Activated naive CD4-positive, alpha-beta T cell treated with anti-CD3 and anti-CD28 coated beads, Interleukin-2, amount 50 U/mL, for 72 hours (primary cell): Measurements from ENCODE around the gene POU2F3. TPM values are rescaled to one million over a fixed set of nuclear protein-coding genes. Genes with fewer than 3 reads are reported as not detected.
A peak's percentile ranks its signal among the peaks of the same experiment; 100 is the strongest.

Experiments
- ATAC-seq, 2 donors: fragments of 150-1000 bp; cut with Tn5 transposase; 2 replicates each; pipeline ENCODE4 v1.10.0; 2021; ENCODE audit warnings: mild to moderate bottlenecking in 2 of 2, moderate library complexity in 2 of 2
- DNase-seq, 2 donors: peaks; one replicate each; pipeline ENCODE4 v3.0.0; 2021 to 2022; ENCODE audit warnings: low spot score in 2 of 2
- H3K27ac Mint-ChIP-seq, 2 donors: one replicate each; pipeline ENCODE4 v1.8.0; 2022; ENCODE audit warnings: mild to moderate bottlenecking in 2 of 2, mixed read lengths in 2 of 2
- H3K36me3 Mint-ChIP-seq, 2 donors: one replicate each; pipeline ENCODE4 v1.8.0; 2022; ENCODE audit warnings: mixed read lengths in 2 of 2
- H3K9me3 Mint-ChIP-seq, 2 donors: one replicate each; pipeline ENCODE4 v1.8.0; 2022; ENCODE audit warnings: mixed read lengths in 2 of 2
- total RNA-seq, 2 donors: library from RNA; stranded (reverse); gene quantifications; one replicate each; pipeline ENCODE4 v1.2.3, GENCODE V29; 2022

POU2F3 gene
- total RNA-seq, 2 donors from 2014 or later = not detected

DNA sequence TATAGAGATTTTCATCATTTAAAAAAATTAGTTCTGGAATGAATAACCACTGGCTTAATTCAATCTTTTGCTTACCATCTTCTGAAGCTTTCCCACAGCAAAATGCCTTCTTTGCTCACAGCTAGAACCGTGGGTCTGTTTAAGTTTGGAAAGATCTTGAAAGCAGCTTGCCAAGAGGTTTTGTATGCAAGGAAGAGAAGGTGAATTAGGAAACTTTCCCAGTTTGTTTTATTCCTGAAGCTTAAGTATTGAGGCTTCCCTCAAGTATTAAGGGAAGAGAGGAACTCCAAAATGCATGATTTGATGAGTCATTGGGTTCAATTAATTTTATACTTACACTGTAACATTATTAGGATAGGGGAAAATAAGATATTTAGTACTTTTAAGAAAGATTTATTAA is 94.4 kb downstream of the POU2F3 start:
- no peak for ATAC-seq
- peaks cover 6 to 8% of the 10 kb centered on the region in 2 donors for H3K36me3 Mint-ChIP-seq
- H3K9me3 Mint-ChIP-seq = no peaks in the 10 kb centered on the region
- DNase-seq = no peak
- H3K27ac Mint-ChIP-seq = no peak overlapping the region

DNA sequence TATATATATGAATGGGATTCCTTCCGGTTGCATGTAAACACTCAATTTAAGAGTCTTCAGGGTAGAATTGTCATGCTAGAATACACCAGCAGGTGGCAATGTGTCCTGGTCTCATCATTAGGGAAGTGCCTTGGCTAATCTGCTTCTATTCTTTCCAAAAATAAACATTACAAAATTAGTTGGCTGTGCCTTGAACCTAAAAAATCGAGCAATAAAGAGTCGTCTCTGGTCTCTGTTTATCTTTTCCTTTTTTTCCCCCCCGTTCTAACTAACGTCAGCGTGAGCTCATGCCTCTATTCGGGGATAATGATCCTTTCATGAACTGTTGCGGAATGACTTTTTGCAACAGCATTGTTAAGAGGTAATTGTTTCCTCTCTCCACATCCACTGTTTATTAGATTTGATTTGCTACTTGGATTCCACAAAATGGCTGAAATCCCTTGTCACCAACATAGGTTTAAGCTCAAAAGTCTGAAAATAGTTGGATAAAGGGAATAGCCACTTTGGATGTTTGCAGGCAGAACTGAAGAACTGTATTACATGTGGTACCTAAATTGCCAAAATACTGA is 95.0 kb downstream of the POU2F3 start:
- no peak for ATAC-seq
- Mint-ChIP-seq H3K36me3 (peaks cover 6 to 8% of the 10 kb centered on the region in 2 donors), H3K27ac (peak overlapping the region in 1 of 2 donors; percentile 3), H3K9me3 (no peaks in the 10 kb centered on the region)
- DNase-seq = peak in 1 of 2 donors; percentile 70

DNA sequence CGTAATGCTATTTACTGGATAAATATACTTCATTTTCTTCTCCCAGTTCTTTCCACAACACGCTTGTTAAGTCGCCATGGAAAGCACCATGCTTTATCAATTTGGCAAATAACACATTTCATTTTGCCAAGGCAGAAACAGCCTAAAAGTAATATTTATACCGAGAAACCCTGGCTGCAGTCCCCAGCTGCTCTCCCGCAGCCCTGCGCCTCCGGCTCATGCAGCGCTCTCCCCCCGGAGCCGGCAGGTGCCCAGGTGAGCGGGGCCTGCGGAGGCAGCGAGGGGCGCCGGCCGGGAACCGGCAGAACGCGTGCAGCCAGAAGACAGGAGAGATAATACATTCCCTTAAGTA is 95.6 kb downstream of the POU2F3 start:
- H3K9me3 Mint-ChIP-seq = no peaks in the 10 kb centered on the region
- peak; percentile 26 to 46 for ATAC-seq
- no peak overlapping the region for H3K27ac Mint-ChIP-seq
- DNase-seq = peak in 1 of 2 donors; percentile 43
- peaks cover 6 to 8% of the 10 kb centered on the region in 2 donors for H3K36me3 Mint-ChIP-seq

DNA sequence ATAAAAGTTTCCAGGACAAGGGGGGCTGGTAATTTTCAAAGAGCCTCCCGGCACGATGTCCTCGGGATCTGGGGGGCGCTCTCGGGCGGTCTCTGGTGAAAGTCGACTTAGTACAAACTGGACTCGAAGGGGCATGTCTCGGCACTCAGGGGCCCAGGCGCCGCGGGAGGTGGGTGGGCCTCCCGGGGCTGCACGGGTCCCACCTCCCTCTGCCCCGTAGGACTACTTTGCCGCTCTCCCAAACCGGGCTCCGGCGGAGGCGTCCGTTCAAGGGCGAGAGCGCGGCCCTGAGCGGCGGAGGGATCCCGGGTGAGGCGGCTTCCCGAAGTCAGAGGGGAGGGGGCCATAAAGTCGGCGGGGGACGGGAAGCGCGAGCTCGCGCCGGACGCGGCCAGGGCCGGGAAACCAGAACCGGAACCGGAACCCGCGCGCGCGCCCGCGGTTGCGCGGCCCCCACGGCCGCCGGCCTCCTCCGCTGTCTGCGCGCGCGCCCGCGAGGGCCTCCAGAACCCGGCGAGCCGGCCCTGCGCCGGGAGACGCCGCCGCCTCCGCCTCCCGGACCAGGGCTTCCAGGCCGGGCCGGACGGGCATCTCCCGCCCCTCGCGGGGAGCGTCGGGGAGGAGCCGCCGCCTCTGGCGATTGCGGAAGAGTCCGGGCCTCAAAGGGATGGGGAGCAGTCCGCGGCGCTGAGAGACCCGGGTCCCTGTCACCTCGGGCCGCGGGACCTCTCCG is 96.1 kb downstream of the POU2F3 start, which contains the start of gene ARHGEF12:
Gene ARHGEF12 (plus strand): TSS at position 506 of the 733 bp plus-strand sequence. CDS start 831 bp downstream, outside the sequence.
- ATAC-seq = peak; percentile 74 to 76
- Mint-ChIP-seq H3K36me3 (peaks cover 6 to 8% of the 10 kb centered on the region in 2 donors), H3K27ac (peak within 1 kb of the TSS; percentile 73 to 91), H3K9me3 (no peaks in the 10 kb centered on the region)
- peak; percentile 76 to 84 for DNase-seq

DNA sequence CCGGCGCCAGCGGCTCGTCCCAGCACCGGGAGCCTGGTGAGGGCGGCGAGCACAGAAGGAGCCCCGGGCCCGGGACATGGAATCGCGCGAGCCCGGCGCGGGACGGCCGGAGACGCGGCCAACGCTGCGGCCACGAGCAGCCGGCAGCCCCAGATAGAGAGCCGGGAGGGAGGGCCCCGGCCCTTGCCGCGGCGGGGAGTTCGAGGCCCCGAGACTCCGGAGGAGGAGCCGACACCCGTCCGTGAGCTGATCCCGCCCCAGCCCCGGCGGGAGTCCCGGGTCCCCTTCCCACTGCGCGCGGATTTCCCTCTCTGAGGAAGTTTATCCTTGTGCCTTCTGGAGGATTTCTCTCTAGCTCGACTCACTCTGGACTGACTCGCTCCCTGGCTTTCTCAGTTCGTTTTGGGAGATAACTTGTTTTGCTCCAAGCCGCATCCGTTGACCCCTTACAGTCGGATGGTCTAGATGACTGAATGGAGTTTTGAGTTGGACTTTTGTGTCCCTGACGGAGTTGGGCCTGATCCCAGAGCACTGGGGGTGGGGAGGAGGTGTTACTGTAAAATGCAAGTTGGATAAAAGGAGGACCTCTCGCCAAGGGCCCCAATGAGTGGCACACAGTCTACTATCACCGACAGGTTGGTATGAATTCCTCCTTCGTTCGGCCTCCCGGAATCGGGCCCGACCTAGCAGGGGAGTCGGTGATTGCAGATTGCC is 96.9 kb downstream of the POU2F3 start:
- Mint-ChIP-seq H3K9me3 (no peaks in the 10 kb centered on the region), H3K27ac (peak overlapping the region; percentile 73 to 91), H3K36me3 (peaks cover 6 to 8% of the 10 kb centered on the region in 2 donors)
- DNase-seq = peak in 1 of 2 donors; percentile 45
- ATAC-seq = peak in 1 of 2 donors; percentile 43

DNA sequence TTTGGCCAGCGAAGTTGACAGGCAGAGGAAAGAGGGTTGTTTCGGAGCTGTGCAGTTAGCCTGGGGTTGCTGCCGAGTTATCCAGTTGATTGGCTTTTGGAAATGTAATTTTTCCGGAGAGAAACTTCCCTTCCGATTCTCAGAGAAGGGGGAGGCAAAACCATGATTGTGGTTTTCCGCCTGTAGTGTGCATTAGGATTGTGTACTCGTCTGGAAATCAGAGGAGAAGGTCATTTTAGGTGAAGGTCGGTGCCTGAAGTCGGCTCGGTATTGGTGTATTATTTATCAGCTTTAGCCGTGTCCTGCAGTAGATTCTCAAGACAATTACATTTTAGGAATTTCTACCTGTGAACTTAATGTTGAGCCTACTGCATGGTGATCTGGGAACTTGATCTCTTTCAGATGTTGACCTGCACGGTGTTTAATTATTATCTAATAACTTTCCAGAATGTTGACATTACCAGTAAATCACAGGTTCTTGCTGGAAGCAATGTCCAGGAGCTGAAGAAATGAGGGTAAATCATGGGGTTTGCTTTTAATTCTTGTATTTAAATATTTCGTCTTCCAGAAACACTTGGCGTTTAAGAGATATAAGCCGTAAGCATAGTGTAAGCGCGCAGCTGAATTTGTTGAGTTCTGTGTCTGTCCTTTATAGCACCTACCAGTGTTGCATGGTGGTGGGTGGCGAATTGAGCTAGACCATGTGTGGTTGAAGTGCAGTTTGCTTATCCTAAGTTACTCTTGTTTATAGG is 97.6 kb downstream of the POU2F3 start:
- no peak for DNase-seq

DNA sequence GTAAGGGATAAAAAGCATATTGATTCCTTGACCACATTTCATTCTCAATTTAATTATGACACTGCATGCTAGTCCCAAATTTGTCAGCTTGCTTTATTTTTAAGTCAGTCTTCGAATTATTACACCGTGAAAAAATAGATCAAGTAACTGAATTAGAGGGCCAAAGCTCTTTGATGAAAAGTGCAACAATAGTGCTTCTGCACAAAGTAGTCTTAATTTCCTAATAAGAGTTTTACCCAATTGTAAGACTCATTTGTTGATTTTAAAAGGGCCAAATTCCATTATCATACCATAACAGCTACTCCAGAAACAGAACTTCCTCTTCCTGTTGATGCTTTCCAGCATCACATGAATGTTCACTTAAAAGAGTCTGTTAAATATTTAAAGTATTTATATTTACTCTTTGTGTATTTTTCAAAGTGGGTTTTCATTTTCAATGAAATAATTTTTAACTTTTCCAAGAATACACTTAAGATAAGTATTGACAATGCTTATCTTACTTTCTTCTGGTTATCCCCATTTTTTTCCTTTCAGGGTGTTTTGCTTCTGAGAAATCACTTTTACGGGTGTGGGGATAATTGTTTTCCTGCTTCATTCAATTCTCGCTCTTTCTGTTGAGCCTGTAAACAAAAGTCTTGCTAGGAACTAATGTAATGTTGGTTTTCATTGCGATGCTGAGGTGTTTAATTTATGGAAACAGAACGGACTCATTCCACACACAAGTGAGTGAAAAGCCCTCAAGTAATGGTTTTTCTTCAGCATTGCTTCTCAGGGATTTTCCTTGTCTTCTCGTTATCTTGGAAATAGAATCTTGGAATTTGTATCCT is 98.4 kb downstream of the POU2F3 start:
- Mint-ChIP-seq H3K36me3 (peaks cover 13 to 14% of the 10 kb centered on the region in 2 donors), H3K9me3 (peaks cover 0 to 5% of the 10 kb centered on the region in 2 donors), H3K27ac (no peak overlapping the region)
- DNase-seq = no peak
- no peak for ATAC-seq

More for the DNA sequence above, 97.6 kb downstream of the POU2F3 start:
- Mint-ChIP-seq H3K36me3 (peaks cover 12 to 13% of the 10 kb centered on the region in 2 donors), H3K27ac (peak overlapping the region; percentile 73 to 91), H3K9me3 (peaks cover 0 to 5% of the 10 kb centered on the region in 2 donors)
- no peak for ATAC-seq

DNA sequence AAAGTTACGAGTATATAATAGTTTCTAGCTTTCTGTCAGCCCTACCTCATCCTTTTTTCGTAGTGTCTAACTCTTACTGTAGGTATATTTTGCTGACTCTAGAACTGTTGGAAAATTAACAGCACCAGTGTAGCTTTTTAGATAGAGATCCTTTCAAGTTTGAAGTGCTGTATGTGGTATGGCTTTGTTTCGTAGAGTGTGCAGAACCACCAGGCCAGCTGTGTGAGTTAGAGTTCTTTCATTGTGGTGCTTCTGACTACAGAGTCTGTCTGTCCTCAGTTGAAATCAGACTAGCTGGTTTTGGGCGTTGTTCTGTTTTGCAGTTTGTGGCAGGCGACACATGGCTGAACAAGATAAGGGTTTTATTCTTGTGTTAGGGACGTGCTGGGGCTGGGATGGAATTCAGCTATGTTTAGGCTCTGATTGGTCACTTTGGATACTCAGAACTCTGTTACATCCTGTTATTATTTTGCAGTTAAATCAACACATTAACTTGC is 99.5 kb downstream of the POU2F3 start:
- DNase-seq (no peak), ATAC-seq (no peak)
- peaks cover 13 to 14% of the 10 kb centered on the region in 2 donors for H3K36me3 Mint-ChIP-seq
- H3K27ac Mint-ChIP-seq = no peak overlapping the region
- peaks cover 0 to 5% of the 10 kb centered on the region in 2 donors for H3K9me3 Mint-ChIP-seq

DNA sequence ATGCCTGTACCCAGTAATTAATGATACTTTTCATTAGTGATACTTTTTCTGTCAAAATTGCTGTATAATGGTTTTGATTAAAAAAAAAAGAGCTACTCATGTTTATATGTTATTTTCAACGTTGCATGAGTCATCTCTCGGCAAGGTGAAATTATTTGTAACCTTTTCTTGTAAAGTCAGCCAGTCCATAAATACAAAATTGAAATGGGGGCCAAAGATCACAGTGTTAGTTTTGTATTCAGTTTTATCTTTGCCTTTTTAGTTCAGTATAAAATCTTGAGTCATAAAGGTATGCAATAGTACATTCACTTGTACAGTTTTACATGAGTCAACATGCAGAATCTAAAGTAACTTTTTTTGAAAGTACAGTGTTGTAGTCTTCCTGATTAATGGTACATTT is 100.6 kb downstream of the POU2F3 start:
- no peak for DNase-seq
- Mint-ChIP-seq H3K9me3 (peaks cover 0 to 5% of the 10 kb centered on the region in 2 donors), H3K36me3 (peaks cover 13 to 14% of the 10 kb centered on the region in 2 donors), H3K27ac (no peak overlapping the region)
- ATAC-seq = no peak

DNA sequence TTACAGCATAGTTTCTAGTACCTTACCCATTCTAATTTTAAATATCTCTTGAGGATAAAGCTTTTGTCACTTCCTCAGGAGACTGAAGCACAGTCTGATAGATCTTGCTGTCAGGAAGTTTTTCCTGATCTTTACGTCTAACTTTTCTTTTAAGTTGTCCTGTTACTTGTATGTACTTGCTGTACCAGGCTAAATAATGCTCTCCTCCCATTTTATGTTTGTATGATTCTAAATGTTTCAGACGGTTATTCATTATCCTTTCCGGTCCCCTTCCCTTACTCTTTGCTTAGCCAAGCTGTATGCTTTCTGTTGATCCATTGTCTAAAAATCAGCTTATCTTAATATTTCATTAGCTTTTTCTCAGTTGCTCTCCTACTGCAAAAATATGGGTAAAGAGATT is 102.3 kb downstream of the POU2F3 start:
- Mint-ChIP-seq H3K9me3 (peaks cover 0 to 5% of the 10 kb centered on the region in 2 donors), H3K36me3 (peaks cover 8 to 9% of the 10 kb centered on the region in 2 donors), H3K27ac (no peak overlapping the region)
- DNase-seq (no peak), ATAC-seq (no peak)

DNA sequence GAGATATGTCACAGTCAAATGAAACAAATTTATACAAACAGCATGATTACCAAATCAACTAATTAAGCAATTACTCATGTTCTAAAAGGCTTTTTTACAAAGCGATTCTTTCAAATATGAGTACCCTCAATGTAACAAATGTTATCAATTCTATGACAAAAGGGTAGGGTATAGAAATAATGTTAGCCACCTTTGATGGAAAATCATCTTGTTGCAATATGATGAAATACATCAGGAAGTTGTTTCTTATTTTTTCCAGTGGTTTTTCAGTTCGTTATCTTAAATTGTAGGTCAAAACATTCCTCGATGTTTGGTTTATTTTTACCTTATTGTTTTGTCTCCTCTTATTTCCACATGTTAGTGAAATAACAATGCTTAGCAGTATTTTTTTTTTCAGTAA is 102.7 kb downstream of the POU2F3 start:
- ATAC-seq (no peak), DNase-seq (no peak)
- no peak overlapping the region for H3K27ac Mint-ChIP-seq
- H3K36me3 Mint-ChIP-seq = peaks cover 7% of the 10 kb centered on the region in 2 donors
- peaks cover 0 to 5% of the 10 kb centered on the region in 2 donors for H3K9me3 Mint-ChIP-seq

DNA sequence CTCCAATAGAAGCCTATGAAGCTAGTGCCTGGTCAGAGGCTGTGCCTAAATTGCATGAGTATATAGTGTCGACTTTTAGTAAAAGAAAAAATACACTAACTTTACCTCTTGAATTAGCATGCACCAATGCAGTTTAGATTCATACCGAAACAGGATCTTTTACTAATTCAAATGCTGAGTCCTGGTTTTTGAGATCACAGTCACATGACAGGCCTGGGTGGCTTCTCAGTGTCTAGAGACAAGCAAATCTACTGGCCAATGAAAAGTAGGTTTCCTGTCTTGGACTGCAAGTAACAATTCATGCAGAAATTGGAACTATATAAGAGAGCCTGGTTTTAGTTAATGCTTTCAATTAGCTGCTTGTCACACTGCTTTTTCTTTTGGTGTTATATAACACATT is 103.5 kb downstream of the POU2F3 start:
- no peak for DNase-seq
- Mint-ChIP-seq H3K27ac (no peak overlapping the region), H3K36me3 (peaks cover 7% of the 10 kb centered on the region in 2 donors), H3K9me3 (peaks cover 0 to 5% of the 10 kb centered on the region in 2 donors)
- ATAC-seq = peak in 1 of 2 donors; percentile 29

DNA sequence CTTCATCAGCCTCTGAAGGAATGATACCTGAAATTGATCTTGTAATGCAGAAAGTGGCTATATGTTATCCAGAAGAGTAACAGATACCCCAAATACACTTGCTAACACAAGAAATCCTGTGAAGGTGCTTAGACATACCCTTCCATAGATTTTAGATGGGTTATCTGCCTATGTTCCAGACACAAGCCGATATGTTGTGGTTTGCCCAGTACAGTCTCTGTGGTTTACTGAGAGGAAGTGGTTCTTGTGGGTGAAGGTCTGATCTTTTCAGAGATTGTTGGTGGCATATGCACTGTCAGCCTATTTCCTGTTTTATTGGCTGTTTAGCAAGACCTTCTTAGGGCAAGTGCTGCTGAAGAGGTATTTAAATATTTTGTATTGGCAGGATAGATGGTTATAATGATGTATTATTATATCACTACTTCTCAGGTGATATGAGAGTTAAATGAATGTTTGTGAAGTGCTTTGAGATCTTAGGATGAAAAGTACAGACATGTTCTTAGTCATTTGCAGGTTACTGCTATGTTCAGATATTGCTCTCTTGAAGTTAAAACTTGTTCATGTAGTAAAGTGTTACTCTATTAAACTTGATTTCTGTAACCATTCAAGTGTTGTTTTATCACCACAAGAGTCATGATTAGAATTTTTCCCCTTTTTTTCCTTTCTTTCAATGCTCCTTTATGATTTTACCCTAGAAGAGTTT is 104.5 kb downstream of the POU2F3 start:
- peak; percentile 88 to 95 for ATAC-seq
- Mint-ChIP-seq H3K27ac (peak overlapping the region; percentile 25 to 30), H3K9me3 (peaks cover 0 to 5% of the 10 kb centered on the region in 2 donors), H3K36me3 (peaks cover 7% of the 10 kb centered on the region in 2 donors)
- peak in 1 of 2 donors; percentile 55 for DNase-seq

DNA sequence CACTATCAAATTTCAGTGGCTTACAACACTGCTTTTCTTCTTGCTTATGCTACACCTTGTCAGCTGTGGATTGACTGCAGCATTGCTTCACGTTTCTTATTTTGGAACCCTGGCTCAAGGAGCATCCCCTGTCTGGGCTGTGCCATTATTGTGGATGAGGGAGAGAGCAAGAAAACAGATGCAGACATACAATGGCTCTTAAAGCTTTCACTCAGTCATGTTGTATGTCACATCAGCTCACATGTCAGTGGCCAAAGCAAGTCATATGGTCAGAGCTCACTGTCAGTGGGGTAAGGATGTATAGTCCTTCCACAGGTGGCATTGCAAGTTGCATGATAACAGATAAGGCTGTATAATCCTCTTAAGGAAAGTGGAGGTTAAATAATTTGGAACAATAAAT is 106.3 kb downstream of the POU2F3 start:
- H3K36me3 Mint-ChIP-seq = peaks cover 7% of the 10 kb centered on the region in 2 donors
- DNase-seq (no peak), ATAC-seq (no peak)
- H3K9me3 Mint-ChIP-seq = peaks cover 0 to 5% of the 10 kb centered on the region in 2 donors
- H3K27ac Mint-ChIP-seq = no peak overlapping the region

DNA sequence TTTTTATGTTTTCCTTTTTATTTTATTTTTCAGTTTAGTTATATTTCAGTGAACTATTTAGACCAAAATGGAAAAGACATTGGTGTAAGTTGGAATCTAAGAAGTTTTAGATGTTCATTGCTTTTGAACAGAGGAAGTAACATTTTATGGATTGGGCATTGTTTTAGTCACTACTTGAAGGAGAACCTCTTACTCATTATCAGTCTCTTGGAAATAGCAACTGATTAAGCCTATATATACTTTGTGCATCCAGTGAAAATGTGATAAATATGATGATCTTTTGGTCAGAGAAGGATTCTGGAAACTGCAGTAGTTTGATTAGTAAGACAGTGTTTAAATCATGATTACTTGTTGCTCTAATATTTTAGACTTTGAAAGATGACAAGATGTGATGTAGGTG is 110.7 kb downstream of the POU2F3 start:
- no peaks in the 10 kb centered on the region for H3K36me3 Mint-ChIP-seq
- no peak for DNase-seq
- no peaks in the 10 kb centered on the region for H3K9me3 Mint-ChIP-seq

More for the DNA sequence above, 110.7 kb downstream of the POU2F3 start:
- H3K27ac Mint-ChIP-seq = no peak overlapping the region
- ATAC-seq = no peak
